GM20000 (cell line): ENCODE data around the gene LSMEM2.

Experiments used
- DNase-seq: peaks from one replicate; pipeline ENCODE4 v3.0.0; 2012; ENCODE audit warnings: low spot score
- TF ChIP-seq, protein P1 (sequence below): IDR thresholded peaks from 2 replicates; pipeline ENCODE4 v1.5.1; 2012; ENCODE audit warnings: mild to moderate bottlenecking, control low read depth; ENCODE audit errors: extremely low read depth, missing control alignments

LSMEM2 gene

DNA sequence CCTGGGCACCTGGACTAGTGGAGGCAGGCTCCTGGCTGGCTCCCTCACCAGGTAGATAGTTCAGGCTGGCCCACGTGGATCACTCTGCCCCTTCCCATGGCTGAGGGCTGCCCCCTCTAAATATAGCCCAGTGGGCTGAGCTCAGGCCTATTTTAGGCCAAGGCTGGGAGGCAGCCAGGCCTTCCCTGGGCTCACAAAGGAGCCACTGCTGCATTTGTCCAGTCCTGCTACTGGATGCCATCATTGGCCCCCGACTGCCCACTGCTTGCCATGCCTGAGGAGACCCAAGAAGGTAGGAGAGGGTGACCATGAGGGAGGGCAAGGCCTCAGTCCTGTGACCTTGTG lies at the start of gene LSMEM2:
Gene LSMEM2, plus strand, starts transcription at position 208 of the 345 bp plus-strand sequence. Its CDS starts 27 bp downstream, at position 235.
- TF ChIP-seq, protein P1, sequence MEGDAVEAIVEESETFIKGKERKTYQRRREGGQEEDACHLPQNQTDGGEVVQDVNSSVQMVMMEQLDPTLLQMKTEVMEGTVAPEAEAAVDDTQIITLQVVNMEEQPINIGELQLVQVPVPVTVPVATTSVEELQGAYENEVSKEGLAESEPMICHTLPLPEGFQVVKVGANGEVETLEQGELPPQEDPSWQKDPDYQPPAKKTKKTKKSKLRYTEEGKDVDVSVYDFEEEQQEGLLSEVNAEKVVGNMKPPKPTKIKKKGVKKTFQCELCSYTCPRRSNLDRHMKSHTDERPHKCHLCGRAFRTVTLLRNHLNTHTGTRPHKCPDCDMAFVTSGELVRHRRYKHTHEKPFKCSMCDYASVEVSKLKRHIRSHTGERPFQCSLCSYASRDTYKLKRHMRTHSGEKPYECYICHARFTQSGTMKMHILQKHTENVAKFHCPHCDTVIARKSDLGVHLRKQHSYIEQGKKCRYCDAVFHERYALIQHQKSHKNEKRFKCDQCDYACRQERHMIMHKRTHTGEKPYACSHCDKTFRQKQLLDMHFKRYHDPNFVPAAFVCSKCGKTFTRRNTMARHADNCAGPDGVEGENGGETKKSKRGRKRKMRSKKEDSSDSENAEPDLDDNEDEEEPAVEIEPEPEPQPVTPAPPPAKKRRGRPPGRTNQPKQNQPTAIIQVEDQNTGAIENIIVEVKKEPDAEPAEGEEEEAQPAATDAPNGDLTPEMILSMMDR, result no peak
- DNase-seq, result no peak

DNA sequence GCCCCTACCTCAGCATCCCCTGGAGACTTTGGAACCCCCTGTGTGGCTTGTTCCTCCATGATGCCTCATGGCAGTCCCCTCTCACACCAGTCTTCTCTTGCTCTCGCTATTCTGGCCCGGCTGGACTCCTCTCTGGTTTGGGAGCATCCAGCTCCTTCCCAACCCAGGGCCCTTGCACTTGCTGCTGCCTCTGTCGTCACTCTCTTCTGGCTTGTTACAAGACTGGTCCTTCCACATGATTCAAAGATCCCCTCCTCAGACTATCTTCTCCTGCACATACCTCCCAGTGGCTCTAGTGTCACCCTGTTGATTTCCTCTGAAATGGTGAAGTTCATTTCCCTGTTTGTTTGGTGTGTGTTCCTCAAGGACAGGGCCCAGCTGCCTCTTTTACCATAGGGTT lies 49.4 kb upstream of the LSMEM2 start:
- TF ChIP-seq, protein P1, result no peak

DNA sequence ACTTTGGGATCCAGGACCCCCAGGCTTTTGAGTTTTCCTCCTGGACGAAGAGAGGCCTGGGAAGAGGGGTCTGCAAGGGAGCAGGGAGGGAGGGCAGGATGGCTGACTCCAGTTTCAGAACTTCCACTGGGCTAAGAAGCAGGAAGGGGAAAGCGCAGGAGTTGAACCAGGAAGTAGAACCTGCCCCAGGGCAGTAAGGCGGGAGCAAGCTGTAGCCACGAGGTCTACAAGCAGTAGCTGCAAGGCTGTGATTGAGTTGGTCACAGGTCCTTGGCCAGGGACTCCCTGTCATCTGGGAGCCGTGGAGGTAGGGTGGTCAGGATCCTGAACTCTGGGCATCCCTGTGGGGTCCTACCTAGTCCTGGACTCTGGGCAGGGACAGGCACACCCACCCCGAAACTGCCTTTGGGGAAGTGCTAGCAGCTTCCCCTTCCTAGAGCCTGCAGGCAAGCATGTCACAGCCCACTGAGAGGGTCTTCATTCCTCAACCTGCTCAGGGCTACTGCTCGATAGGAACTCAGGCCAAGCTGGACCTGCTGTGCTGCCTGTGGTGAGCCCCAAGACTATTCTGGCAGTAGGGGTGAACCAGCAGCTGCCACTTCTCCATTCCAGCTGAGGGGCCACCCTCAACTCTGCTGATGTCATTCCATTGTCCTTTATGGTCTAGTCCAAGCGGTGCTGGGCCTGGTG lies 48.6 kb upstream of the LSMEM2 start:
- TF ChIP-seq, protein P1, result no peak
- no peak for DNase-seq

More for the DNA sequence above, 49.4 kb upstream of the LSMEM2 start:
- DNase-seq, result no peak

GRCh38 chr3:50230794-50231125 lies 48.1 kb upstream of the LSMEM2 start:
- TF ChIP-seq, protein P1, result no peak
- DNase-seq, result no peak

- TF ChIP-seq, protein P1, result no peak
- DNase-seq, result no peak
Measured at GRCh38 chr3:50231581-50231980, 47.3 kb upstream of the LSMEM2 start.

- TF ChIP-seq, protein P1, result no peak
- DNase-seq, result no peak
Measured at GRCh38 chr3:50232303-50232702, 46.6 kb upstream of the LSMEM2 start.

GRCh38 chr3:50233176-50233575 lies 45.7 kb upstream of the LSMEM2 start:
- TF ChIP-seq, protein P1, result no peak
- DNase-seq, result no peak
